BJ (cell line): Measurements from ENCODE around the gene GSPT1. TPM values are rescaled to one million over a fixed set of nuclear protein-coding genes. Genes with fewer than 3 reads are reported as not detected.

ENCODE experiments used
- CTCF ChIA-PET: fragments of 350-600 bp; formaldehyde crosslinking; extraction: SDS; loops from one replicate; lab custom pipeline; 2021; ENCODE audit warnings: antibody characterized with exemption, inconsistent platforms; lab: Yijun Ruan, JAX
- POLR2A ChIA-PET: fragments of 300-600 bp; sonication (Branson Sonifier 250); formaldehyde crosslinking; extraction: SDS; loops from one replicate; lab custom pipeline; 2021; ENCODE audit warnings: antibody characterized with exemption; lab: Charles Lee
- DNase-seq: peaks from one replicate; pipeline ENCODE4 v3.0.0-alpha.2; 2011; ENCODE audit warnings: low read depth
- H3K27me3 ChIP-seq: 2 replicates; pipeline ENCODE4 v1.6.0; 2011; ENCODE audit warnings: low read length; ENCODE audit not compliant: control insufficient read depth, insufficient read depth
- H3K36me3 ChIP-seq: 2 replicates; pipeline ENCODE4 v1.5.1; 2011; ENCODE audit warnings: low read length; ENCODE audit not compliant: control insufficient read depth, insufficient read depth
- H3K4me3 ChIP-seq: 2 replicates; pipeline ENCODE4 v1.5.1; 2011; ENCODE audit warnings: low read depth, mild to moderate bottlenecking, control low read depth, low read length
- polyA plus RNA-seq: library from polyadenylated mRNA; depleted of rRNA; stranded (reverse); fragments of >200 nt; gene quantifications from 2 replicates; pipeline ENCODE4 v1.2.3, GENCODE V29; 2011
- TF ChIP-seq, protein P1 (sequence below): IDR thresholded peaks from 2 replicates; pipeline ENCODE4 v1.5.1; 2011; ENCODE audit warnings: low read depth, mild to moderate bottlenecking, control low read depth, inconsistent platforms, low read length, moderate library complexity; ENCODE audit not compliant: insufficient read depth

GSPT1 gene
- polyA plus RNA-seq, 1 experiment, result 39.3 TPM

DNA sequence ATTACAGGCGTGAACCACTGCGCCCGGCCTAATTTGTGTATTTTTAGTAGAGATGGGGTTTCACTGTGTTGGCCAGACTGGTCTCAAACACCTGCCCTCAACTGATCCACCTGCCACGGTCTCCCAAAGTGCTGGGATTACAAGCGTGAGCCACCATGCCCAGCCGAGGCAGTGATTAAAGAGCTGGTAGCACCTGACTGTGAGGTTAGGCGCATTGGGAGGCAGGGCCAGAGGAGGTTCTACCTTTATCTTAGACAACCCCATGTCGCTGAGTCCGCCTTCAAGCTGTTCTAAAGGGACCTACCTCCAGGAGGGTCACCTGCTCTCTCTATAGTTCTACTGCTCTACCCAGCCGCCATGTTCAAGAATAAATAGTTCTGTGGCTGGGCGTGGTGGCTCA lies 72.5 kb downstream of the GSPT1 start:
- ChIA-PET POLR2A (no interaction called here), CTCF (no interaction called here)
- TF ChIP-seq, protein P1, sequence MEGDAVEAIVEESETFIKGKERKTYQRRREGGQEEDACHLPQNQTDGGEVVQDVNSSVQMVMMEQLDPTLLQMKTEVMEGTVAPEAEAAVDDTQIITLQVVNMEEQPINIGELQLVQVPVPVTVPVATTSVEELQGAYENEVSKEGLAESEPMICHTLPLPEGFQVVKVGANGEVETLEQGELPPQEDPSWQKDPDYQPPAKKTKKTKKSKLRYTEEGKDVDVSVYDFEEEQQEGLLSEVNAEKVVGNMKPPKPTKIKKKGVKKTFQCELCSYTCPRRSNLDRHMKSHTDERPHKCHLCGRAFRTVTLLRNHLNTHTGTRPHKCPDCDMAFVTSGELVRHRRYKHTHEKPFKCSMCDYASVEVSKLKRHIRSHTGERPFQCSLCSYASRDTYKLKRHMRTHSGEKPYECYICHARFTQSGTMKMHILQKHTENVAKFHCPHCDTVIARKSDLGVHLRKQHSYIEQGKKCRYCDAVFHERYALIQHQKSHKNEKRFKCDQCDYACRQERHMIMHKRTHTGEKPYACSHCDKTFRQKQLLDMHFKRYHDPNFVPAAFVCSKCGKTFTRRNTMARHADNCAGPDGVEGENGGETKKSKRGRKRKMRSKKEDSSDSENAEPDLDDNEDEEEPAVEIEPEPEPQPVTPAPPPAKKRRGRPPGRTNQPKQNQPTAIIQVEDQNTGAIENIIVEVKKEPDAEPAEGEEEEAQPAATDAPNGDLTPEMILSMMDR, result no peak
- H3K36me3 ChIP-seq, result peaks cover 29% of the 10 kb centered on the region
- no peak overlapping the region for H3K4me3 ChIP-seq
- no peak for DNase-seq
- H3K27me3 ChIP-seq, result no peaks in the 10 kb centered on the region

DNA sequence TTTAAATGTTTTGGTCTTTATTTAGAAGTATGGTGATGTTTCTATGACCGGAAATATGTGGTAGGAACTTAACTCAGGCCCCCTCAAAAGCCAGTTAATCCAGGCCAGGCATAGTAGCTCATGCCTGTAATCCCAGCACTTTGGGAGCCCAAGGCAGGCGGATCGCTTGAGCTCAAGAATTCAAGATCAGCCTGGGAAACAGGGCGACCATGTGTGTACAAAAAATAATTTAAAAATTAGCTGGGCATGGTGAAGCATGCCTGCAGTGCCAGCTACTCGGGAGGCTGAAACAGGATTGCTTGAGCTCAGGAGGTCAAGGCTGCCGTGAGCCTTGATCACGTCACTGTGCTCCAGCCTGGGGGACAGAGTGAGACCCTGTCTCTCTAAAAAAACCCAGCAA lies 74.7 kb downstream of the GSPT1 start:
- POLR2A ChIA-PET, result no interaction called here
- H3K4me3 ChIP-seq, result no peak overlapping the region
- TF ChIP-seq, protein P1, result no peak
- CTCF ChIA-PET, result interaction anchor here (0.6 to 1.2 kb wide), 3 partner anchors 31 to 254 kb away, joined by 3 to 6 read pairs (median 3); no protein-coding TSS in a partner anchor
- no peaks in the 10 kb centered on the region for H3K27me3 ChIP-seq
- peaks cover 32% of the 10 kb centered on the region for H3K36me3 ChIP-seq
- DNase-seq, result no peak

DNA sequence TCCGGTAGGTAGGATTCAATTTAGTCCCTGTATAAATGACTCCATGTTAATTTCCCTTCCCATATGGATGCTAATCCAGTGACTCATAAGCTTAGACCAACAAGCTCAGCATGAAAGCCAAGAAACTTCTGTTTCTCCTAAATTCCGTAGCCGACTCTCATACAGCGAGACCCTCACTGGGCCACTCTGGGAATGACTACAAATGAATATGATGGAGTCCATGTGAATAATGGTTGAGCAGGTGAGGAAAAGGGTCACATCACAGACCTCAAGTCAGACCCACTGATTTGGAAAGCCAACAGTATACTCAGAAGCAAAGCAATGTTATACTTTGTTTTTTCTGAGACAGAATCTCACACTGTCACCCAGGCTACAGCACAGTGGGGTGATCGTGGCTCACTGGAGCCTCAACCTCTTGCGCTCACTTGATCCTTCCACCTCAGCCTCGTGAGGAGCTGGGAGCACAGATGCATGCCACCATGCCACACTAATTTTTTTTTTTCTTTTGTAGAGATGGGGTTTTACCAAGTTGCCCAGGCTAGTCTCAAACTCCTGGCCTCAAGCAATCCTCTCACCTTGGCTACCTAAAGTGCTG lies 79.0 kb downstream of the GSPT1 start:
- ChIA-PET CTCF (interaction anchor here (0.6 to 1.8 kb wide), 3 partner anchors 10 to 70 kb away, joined by 3 to 5 read pairs (median 4); partner anchors contain the start of gene ZC3H7A), POLR2A (no interaction called here)
- TF ChIP-seq, protein P1, result no peak
- peaks cover 15% of the 10 kb centered on the region for H3K36me3 ChIP-seq
- H3K27me3 ChIP-seq, result no peaks in the 10 kb centered on the region
- no peak overlapping the region for H3K4me3 ChIP-seq
- peak; percentile 57 for DNase-seq

DNA sequence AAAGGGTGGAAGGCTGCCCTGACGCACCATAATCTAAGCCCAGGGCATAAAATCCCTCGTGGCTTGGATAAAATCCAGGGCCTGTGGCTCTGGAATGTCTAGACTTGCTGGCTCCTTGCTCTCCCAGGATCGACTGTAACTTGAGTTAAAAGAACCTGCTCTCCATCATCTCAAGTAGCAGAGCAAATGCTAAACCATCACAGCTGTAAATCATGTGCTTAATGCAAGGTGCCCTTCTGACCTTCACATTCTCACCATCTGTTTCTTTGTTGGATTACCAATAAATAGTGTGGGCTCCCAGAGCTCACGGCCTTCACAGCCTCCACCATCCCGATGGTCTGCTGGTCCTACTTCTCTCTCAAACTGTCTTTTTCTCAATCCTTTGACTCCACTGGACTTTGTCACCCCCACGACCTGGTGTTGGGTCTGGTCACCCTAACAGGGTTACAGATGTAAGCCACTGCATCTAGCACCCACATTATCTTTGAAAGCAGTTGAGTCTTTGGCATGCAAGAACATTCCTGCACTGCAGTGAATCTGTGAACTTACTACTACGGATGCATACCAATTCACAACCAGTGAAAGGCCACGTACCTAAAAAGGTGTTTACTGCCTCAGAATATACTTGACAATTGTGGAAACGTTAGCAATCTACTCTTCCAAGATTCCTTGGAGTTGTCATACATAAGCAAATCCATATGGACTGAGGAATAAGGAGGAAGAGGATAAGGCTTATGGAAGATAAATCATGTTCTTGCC lies 79.7 kb downstream of the GSPT1 start:
- no peaks in the 10 kb centered on the region for H3K27me3 ChIP-seq
- H3K36me3 ChIP-seq, result peaks cover 13% of the 10 kb centered on the region
- DNase-seq, result no peak
- ChIA-PET POLR2A (no interaction called here), CTCF (interaction anchor here (0.5 to 1.8 kb wide), 4 partner anchors 9 to 69 kb away, joined by 3 to 5 read pairs (median 4); partner anchors contain the start of gene ZC3H7A)
- H3K4me3 ChIP-seq, result no peak overlapping the region
- TF ChIP-seq, protein P1, result no peak

DNA sequence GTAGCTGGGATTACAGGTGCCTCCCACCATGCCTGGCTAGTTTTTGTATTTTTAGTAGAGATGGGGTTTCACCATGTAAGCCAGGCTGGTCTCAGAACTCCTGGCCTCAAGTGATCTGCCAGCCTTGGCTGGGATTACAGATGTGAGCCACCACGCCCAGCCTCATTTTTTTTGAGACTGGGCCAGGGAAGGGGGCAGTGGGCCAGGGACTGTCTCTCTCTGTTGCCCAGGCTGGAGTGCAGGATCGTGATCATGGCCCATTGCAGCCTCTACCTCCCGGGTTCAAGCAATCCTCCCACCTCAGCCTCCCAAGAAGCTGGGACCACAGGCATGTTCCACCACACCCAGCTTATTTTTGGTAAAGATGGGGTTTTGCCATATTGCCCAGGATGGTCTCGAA lies 80.4 kb downstream of the GSPT1 start:
- ChIA-PET POLR2A (no interaction called here), CTCF (interaction anchor here (0.9 kb wide), 1 partner anchor 14 kb away, joined by 3 read pairs; no protein-coding TSS in a partner anchor)
- peaks cover 13% of the 10 kb centered on the region for H3K36me3 ChIP-seq
- TF ChIP-seq, protein P1, result no peak
- no peaks in the 10 kb centered on the region for H3K27me3 ChIP-seq
- H3K4me3 ChIP-seq, result no peak overlapping the region
- DNase-seq, result no peak
